ENCODE measurements around the gene VWA5B1.

- no peak for TF ChIP-seq CTCF (conservative IDR thresholded peaks at IDR 0.05; ENCODE audit: low read depth, low read length)
- TF ChIP-seq EZH2 (IDR thresholded peaks at IDR 0.05; ENCODE audit: low read length, unreplicated experiment), result no peak
Observed at GRCh38 chr1:20312310-20312709, 21.6 kb downstream of the VWA5B1 start.

All from PC-3 (cell line).